IMR-90 (cell line): ENCODE results near the gene AKNA. TPM values are rescaled to one million over a fixed set of nuclear protein-coding genes. Genes with fewer than 3 reads are reported as not detected.

ENCODE experiments used
- ATAC-seq: fragments of 200-7000 bp; cut with Tn5 transposase; 2 replicates; pipeline ENCODE4 v1.9.1; 2020; ENCODE audit warnings: low read depth, mild to moderate bottlenecking, moderate library complexity
- BruUV-seq: library from RNA; stranded (reverse); fragments of 400-500 nt; replicated peaks from 2 replicates; lab custom pipeline; 2021; lab: Mats Ljungman, UMichigan
- CTCF ChIA-PET: fragments of 300-600 bp; formaldehyde crosslinking; extraction: SDS; loops from one replicate; lab custom pipeline; 2021; ENCODE audit warnings: antibody characterized with exemption; lab: Yijun Ruan, JAX
- POLR2A ChIA-PET: fragments of 300-600 bp; sonication (Branson Sonifier 250); formaldehyde crosslinking; loops from one replicate; lab custom pipeline; 2022; ENCODE audit warnings: antibody characterized with exemption; ENCODE audit not compliant: unreplicated experiment; lab: Charles Lee
- DNase-seq: peaks from one replicate; pipeline ENCODE4 v3.0.0; 2013
- H2AFZ ChIP-seq: replicated peaks from 2 replicates; pipeline ENCODE3; 2013; ENCODE audit warnings: low read length, mild to moderate bottlenecking; ENCODE audit not compliant: poor library complexity
- H2AK5ac ChIP-seq: 2 replicates; pipeline ENCODE4 v1.6.1; 2013; ENCODE audit warnings: low read depth, low read length, inconsistent platforms
- H2AK9ac ChIP-seq: replicated peaks from 2 replicates; pipeline ENCODE3; 2013; ENCODE audit warnings: mild to moderate bottlenecking, low read depth, low read length, moderate library complexity; ENCODE audit not compliant: poor library complexity
- H2BK120ac ChIP-seq: 2 replicates; pipeline ENCODE4 v1.6.1; 2013; ENCODE audit warnings: low read depth, low read length, inconsistent platforms
- H2BK15ac ChIP-seq: 3 replicates; pipeline ENCODE4 v1.6.1; 2013; ENCODE audit warnings: low read depth, low read length, inconsistent platforms
- H2BK20ac ChIP-seq: 2 replicates; pipeline ENCODE4 v1.6.1; 2013; ENCODE audit warnings: low read depth, mild to moderate bottlenecking, inconsistent platforms, low read length, moderate library complexity
- H2BK5ac ChIP-seq: 2 replicates; pipeline ENCODE4 v1.6.1; 2013; ENCODE audit warnings: mild to moderate bottlenecking, low read depth, low read length, inconsistent platforms; ENCODE audit not compliant: poor library complexity, severe bottlenecking
- H3K14ac ChIP-seq: replicated peaks from 2 replicates; pipeline ENCODE4 v1.6.1; 2013; ENCODE audit warnings: low read depth, low read length, inconsistent platforms
- H3K18ac ChIP-seq: 2 replicates; pipeline ENCODE4 v1.6.1; 2013; ENCODE audit warnings: low read depth, low read length, control low read depth
- H3K23ac ChIP-seq: 2 replicates; pipeline ENCODE4 v1.6.1; 2013; ENCODE audit warnings: low read depth, low read length, inconsistent platforms
- H3K27ac ChIP-seq: 2 replicates; pipeline ENCODE4 v1.5.1; 2013; ENCODE audit warnings: mild to moderate bottlenecking, control low read depth, low read length; ENCODE audit not compliant: insufficient read depth
- H3K27me3 ChIP-seq: 2 replicates; pipeline ENCODE4 v1.6.1; 2013; ENCODE audit warnings: low read length; ENCODE audit not compliant: control insufficient read depth, insufficient read depth
- H3K36me3 ChIP-seq: 2 replicates; pipeline ENCODE4 v1.6.1; 2013; ENCODE audit warnings: low read length, mixed read lengths; ENCODE audit not compliant: control insufficient read depth, insufficient read depth
- H3K4ac ChIP-seq: 2 replicates; pipeline ENCODE4 v1.6.1; 2013; ENCODE audit warnings: low read depth, low read length, inconsistent platforms
- H3K4me1 ChIP-seq: 2 replicates; pipeline ENCODE4 v1.6.1; 2013; ENCODE audit warnings: low read length, mixed read lengths; ENCODE audit not compliant: control insufficient read depth, insufficient read depth
- H3K4me2 ChIP-seq: 2 replicates; pipeline ENCODE4 v1.6.1; 2013; ENCODE audit warnings: low read depth, mild to moderate bottlenecking, control low read depth, low read length, moderate library complexity
- H3K4me3 ChIP-seq: 2 replicates; pipeline ENCODE4 v1.5.1; 2013; ENCODE audit warnings: low read depth, mild to moderate bottlenecking, control low read depth, low read length, moderate library complexity; ENCODE audit not compliant: insufficient read depth
- H3K56ac ChIP-seq: 2 replicates; pipeline ENCODE4 v1.6.1; 2013; ENCODE audit warnings: low read length, inconsistent platforms; ENCODE audit not compliant: insufficient read depth; ENCODE audit errors: extremely low read depth
- H3K79me1 ChIP-seq, 2 experiments: 2 replicates each; pipeline ENCODE4 v1.6.1; 2013; ENCODE audit warnings: low read length in 2 of 2, inconsistent platforms in 1 of 2, low read depth in 1 of 2
- H3K9ac ChIP-seq: 2 replicates; pipeline ENCODE4 v1.6.1; 2013; ENCODE audit warnings: low read depth, low read length, control low read depth
- H3K9me1 ChIP-seq: 2 replicates; pipeline ENCODE4 v1.6.1; 2013; ENCODE audit warnings: low read length, inconsistent platforms; ENCODE audit not compliant: insufficient read depth
- H3K9me3 ChIP-seq: 2 replicates; pipeline ENCODE4 v1.6.1; 2013; ENCODE audit warnings: low read length; ENCODE audit not compliant: control insufficient read depth, insufficient read depth
- H4K20me1 ChIP-seq: 2 replicates; pipeline ENCODE4 v1.6.1; 2013; ENCODE audit warnings: low read length, inconsistent platforms; ENCODE audit not compliant: insufficient read depth
- H4K5ac ChIP-seq: 2 replicates; pipeline ENCODE4 v1.6.1; 2013; ENCODE audit warnings: mild to moderate bottlenecking, low read depth, low read length, control low read depth
- H4K8ac ChIP-seq, 2 experiments: 2 replicates each; pipeline ENCODE4 v1.6.1; 2013; ENCODE audit warnings: low read depth in 2 of 2, low read length in 2 of 2, control low read depth in 1 of 2, inconsistent platforms in 1 of 2
- H4K91ac ChIP-seq: 2 replicates; pipeline ENCODE4 v1.6.1; 2013; ENCODE audit warnings: low read depth, low read length, inconsistent platforms; ENCODE audit not compliant: insufficient read depth
- BHLHE40 ChIP-seq: fragments of 150-350 bp; IDR thresholded peaks from 2 replicates; pipeline ENCODE4 v1.6.1; 2016; ENCODE audit warnings: mild to moderate bottlenecking, low read depth, low read length
- CEBPB ChIP-seq: IDR thresholded peaks from 2 replicates; pipeline ENCODE4 v1.6.1; 2012; ENCODE audit warnings: low read depth, low read length, improper control_type of control experiment
- CHD1 ChIP-seq: IDR thresholded peaks from 2 replicates; pipeline ENCODE4 v1.6.1; 2012; ENCODE audit warnings: low read depth, low read length, improper control_type of control experiment
- FOS ChIP-seq: fragments of 150-350 bp; IDR thresholded peaks from 2 replicates; pipeline ENCODE4 v1.6.1; 2016; ENCODE audit warnings: low read depth, low read length
- MAZ ChIP-seq: IDR thresholded peaks from 2 replicates; pipeline ENCODE4 v1.6.1; 2012; ENCODE audit warnings: low read depth, mild to moderate bottlenecking, low read length, improper control_type of control experiment, moderate library complexity, borderline replicate concordance
- MXI1 ChIP-seq: IDR thresholded peaks from 2 replicates; pipeline ENCODE4 v1.6.1; 2012; ENCODE audit warnings: low read depth, mild to moderate bottlenecking, low read length, moderate library complexity, borderline replicate concordance
- POLR2A ChIP-seq: IDR thresholded peaks from 2 replicates; pipeline ENCODE4 v1.6.1; 2012; ENCODE audit warnings: mild to moderate bottlenecking, low read depth, low read length
- RCOR1 ChIP-seq: IDR thresholded peaks from 2 replicates; pipeline ENCODE4 v1.6.1; 2012; ENCODE audit warnings: mild to moderate bottlenecking, low read length, improper control_type of control experiment; ENCODE audit not compliant: insufficient replicate concordance
- dilution Hi-C: fragments of 300-500 bp; cut with HindIII; formaldehyde crosslinking; loops from one replicate; pipeline ENCODE4 v1.14.3; 2018; ENCODE audit warnings: low sequenced_read_pairs; ENCODE audit not compliant: unreplicated experiment
- in situ Hi-C: fragments of 300-500 bp; cut with MboI; formaldehyde crosslinking; loops from 3 replicates; pipeline ENCODE4 v1.14.3; 2019; ENCODE audit warnings: low sequenced_read_pairs, inconsistent platforms, mixed read lengths
- intact Hi-C: fragments of 100-400 bp; cut with micrococcal nuclease; formaldehyde crosslinking; loops from 2 replicates; pipeline ENCODE4 v1.10.0; 2022
- polyA plus RNA-seq, 3 experiments: library from polyadenylated mRNA; depleted of rRNA; stranded (reverse); fragments of >200 nt; gene quantifications; 2 replicates each; pipeline ENCODE4 v1.2.3, GENCODE V29; 2012; ENCODE audit warnings: low replicate concordance in 1 of 3
- total RNA-seq: library from RNA; depleted of rRNA; stranded (reverse); fragments of >200 nt; gene quantifications from 2 replicates; pipeline ENCODE4 v1.2.3, GENCODE V29; 2012
- TF ChIP-seq, protein P1 (sequence below): fragments of 150-350 bp; IDR thresholded peaks from 2 replicates; pipeline ENCODE4 v1.6.1; 2017; ENCODE audit warnings: mild to moderate bottlenecking, antibody characterized with exemption, low read length, low read depth

Gene AKNA
- total and polyA plus RNA-seq, 2 of the 4 experiments (the other 2 are of a cell fraction) = 2.7 to 7.3 TPM

DNA sequence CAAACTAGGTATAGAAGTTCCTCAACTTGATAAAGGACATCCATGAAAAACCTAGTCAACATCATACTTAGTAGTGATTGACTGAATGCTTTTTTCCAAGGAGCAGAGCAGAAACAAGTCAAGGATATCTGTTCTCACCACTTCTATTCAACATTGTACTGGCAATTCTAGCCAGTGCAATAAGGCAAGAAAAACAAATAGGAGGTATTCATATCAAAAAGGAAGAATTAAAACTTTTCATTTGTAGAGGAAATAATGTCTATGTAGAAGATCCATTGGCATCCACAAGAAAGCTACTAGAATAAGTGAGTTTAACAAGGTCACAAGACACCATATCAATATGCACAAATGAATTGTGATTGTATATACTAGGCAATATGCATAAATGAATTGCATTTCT lies 93.1 kb downstream of the AKNA start:
- no peak for TF ChIP-seq BHLHE40
- TF ChIP-seq RCOR1 = no peak
- TF ChIP-seq, protein P1, sequence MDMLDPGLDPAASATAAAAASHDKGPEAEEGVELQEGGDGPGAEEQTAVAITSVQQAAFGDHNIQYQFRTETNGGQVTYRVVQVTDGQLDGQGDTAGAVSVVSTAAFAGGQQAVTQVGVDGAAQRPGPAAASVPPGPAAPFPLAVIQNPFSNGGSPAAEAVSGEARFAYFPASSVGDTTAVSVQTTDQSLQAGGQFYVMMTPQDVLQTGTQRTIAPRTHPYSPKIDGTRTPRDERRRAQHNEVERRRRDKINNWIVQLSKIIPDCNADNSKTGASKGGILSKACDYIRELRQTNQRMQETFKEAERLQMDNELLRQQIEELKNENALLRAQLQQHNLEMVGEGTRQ = no peak
- no peak for TF ChIP-seq POLR2A
- TF ChIP-seq CEBPB = no peak
- no peak for TF ChIP-seq MXI1
- no peak for TF ChIP-seq CHD1
- TF ChIP-seq MAZ = no peak
- TF ChIP-seq FOS = no peak
- no peak overlapping the region for H2BK5ac ChIP-seq
- no peaks in the 10 kb centered on the region for H3K9me1 ChIP-seq
- H2AK5ac ChIP-seq = no peak overlapping the region
- H3K4me2 ChIP-seq = no peak overlapping the region
- H3K9ac ChIP-seq = no peak overlapping the region
- DNase-seq = no peak
- no peak overlapping the region for H2BK120ac ChIP-seq
- dilution Hi-C loops (no loop called here), in situ Hi-C loops (loop anchor here (5.0 kb wide), 1 partner anchor 182 kb away; no protein-coding TSS in a partner anchor), intact Hi-C loops (loop anchor here (10.0 kb wide), 1 partner anchor 610 kb away; no protein-coding TSS in a partner anchor)
- no peak for ATAC-seq
- ChIA-PET CTCF (no interaction called here), POLR2A (no interaction called here)
- H3K27me3 ChIP-seq = no peaks in the 10 kb centered on the region
- H4K91ac ChIP-seq = no peak overlapping the region
- H2BK15ac ChIP-seq = no peak overlapping the region
- H3K4ac ChIP-seq = no peak overlapping the region
- no peaks in the 10 kb centered on the region for H3K79me1 ChIP-seq
- no peak overlapping the region for H2AFZ ChIP-seq
- H2BK20ac ChIP-seq = no peak overlapping the region
- H3K23ac ChIP-seq = no peak overlapping the region
- no peak overlapping the region for H4K5ac ChIP-seq
- H3K18ac ChIP-seq = no peak overlapping the region
- no peak overlapping the region for H3K27ac ChIP-seq
- peaks cover 11% of the 10 kb centered on the region for H3K36me3 ChIP-seq
- H3K9me3 ChIP-seq = no peaks in the 10 kb centered on the region
- H3K4me3 ChIP-seq = no peak overlapping the region
- no peak overlapping the region for H3K56ac ChIP-seq
- H2AK9ac ChIP-seq = no peak overlapping the region
- no TSS peak for BruUV-seq
- no peaks in the 10 kb centered on the region for H4K20me1 ChIP-seq
- H3K4me1 ChIP-seq = no peaks in the 10 kb centered on the region
- no peak overlapping the region for H3K14ac ChIP-seq
- no peak overlapping the region for H4K8ac ChIP-seq
